Fibroblast of gingiva (primary cell): ENCODE measurements around the gene MIGA1.
"Not testable (repeated sequence)": the region's sequence is repeated elsewhere in the genome, so short reads cannot be mapped to it uniquely, and the experiment has no call there.

ENCODE experiments used
- DNase-seq: peaks from one replicate; pipeline ENCODE4 v3.0.0-alpha.2; 2011; ENCODE audit warnings: low read depth

The MIGA1 gene

GRCh38 chr1:77797991-77798390 is 18.5 kb downstream of the MIGA1 start:
- no peak for DNase-seq

DNA sequence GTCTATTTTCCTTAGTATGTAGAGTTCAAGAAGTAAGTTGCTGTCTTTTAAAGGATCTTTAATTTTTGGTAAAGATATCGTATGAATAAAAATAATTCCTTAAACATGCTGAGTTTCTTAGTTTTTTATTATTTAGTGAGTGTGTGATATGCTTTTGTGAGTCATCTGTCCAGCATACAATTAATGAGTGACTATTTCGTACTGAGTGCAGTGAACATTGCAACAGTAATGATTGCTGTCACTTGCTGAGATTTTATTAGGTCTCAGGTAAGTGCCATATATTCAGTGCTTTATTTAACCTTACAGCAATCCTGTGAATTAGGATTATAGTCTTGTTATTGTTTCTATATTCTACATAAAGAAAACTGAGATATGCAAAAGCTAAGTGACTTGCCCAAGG is 22.6 kb downstream of the MIGA1 start:
- DNase-seq = no peak

- DNase-seq = no peak
Observed at GRCh38 chr1:77803371-77803770, 23.9 kb downstream of the MIGA1 start.

DNA sequence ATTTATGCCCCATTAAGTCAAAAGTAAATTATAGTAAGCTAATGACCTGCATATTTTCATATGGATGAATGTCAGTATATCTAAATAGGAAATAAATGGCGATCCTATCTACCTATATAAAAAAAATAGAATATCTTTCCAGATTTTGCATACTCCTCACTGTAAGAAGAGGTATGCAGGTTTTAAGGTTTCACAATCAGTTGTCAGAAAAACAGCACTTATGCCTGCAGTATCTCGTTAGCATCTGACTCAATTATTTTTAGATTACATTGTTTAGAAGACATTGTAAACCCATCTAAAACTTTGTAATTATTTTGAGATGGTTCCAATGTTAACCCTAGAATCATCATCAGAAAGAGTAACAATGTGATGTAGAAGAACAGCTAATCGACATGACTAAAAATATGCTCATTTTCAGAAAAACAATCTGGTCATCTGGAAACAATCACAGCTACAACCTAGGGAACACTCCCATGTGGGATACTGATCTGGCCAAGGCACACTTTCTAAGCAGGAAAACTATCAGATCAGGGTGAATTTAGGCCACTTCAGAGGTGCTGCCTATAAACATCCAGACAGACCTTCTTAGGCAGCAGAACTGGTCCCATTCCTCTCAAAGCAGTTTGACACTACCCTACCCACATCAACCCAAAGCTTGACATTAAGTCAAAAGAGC is 30.5 kb downstream of the MIGA1 start:
- DNase-seq = not testable (repeated sequence)

DNA sequence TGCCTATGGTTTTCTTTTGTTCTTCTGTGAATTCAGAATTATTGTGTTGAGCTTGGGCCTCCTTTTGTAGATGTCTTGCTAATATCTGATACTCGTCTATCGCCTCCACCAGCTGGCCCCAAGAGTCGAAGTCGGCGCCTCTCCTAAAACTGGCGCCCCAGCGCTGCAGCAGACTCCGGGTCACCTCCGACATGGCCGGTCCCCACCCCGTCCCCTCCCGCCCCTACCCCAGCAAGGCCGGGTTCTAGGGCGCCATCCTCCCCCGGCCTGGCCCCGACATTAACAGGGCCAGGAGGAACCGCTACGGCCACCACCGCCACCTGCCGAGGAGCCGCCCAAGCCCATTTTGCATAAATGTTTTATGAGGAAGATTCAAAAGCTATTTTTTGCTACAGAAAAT is 32.1 kb downstream of the MIGA1 start:
- DNase-seq = not testable (repeated sequence)

- no peak for DNase-seq
Observed at GRCh38 chr1:77817368-77818209, 38.1 kb downstream of the MIGA1 start.

- no peak for DNase-seq
Observed at GRCh38 chr1:77820121-77820520, 40.7 kb downstream of the MIGA1 start.

DNA sequence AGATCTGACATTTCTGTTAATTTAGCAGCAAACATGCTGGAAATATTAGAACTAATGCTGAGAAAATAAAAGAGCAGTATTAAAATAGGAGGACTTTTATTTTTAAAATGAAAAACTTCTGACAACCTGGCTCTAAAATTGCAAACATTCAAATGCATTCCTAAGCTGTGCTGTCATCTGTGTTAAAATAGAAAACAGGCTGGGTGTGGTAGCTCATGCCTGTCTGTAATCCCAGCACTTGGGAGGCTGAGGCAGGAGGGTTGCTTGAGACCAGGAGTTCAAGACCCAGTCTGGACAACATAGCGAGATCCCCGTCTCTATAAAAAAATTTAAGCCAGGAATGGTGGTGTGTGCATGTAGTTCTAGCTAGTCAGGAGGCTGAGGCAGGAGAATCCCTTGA is 44.6 kb downstream of the MIGA1 start:
- peak; percentile 67 for DNase-seq

DNA sequence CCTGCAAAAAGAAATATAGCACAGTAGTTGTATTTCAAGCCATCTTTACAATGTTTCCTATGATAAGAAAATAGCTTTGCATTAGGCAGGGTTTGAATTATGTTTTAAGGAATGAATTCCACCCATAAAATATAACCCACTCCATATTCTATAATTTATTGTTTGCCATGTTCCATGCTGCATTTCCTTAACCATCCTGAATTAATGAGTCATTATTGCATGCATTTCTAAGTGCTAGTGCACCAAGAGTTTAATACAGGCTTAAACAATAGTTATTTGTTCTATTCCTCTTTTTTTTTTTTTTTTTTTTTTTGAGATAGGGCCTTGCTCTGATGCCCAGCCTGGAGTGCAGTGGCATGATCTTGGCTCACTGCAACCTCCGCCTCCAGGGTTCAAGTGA is 45.2 kb downstream of the MIGA1 start:
- DNase-seq = no peak

GRCh38 chr1:77825131-77825709 is 45.8 kb downstream of the MIGA1 start:
- peak; percentile 85 for DNase-seq

GRCh38 chr1:77826851-77827250 is 47.4 kb downstream of the MIGA1 start:
- DNase-seq = not testable (repeated sequence)

GRCh38 chr1:77828098-77828497 is 48.6 kb downstream of the MIGA1 start:
- DNase-seq = no peak

- DNase-seq = no peak
Observed at GRCh38 chr1:77829851-77830250, 50.4 kb downstream of the MIGA1 start.

DNA sequence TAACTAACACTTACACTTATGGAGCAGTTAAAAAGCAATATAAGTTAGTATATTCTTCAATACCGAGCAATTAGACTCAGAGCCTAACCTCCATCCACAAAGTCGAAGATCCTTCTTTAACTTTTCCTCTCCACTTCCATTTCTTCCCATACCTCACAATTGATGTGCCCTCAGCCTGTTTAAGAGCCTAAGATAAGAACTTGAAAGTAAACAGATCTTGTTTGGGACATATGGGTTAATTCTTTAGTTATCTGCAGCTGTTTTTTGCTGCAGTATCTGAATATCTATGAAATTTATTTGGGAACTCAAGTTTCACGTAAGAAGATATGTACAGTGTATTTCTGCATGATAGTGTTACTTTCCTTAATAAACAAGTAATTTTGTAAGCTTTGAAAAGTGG is 51.5 kb downstream of the MIGA1 start:
- no peak for DNase-seq

DNA sequence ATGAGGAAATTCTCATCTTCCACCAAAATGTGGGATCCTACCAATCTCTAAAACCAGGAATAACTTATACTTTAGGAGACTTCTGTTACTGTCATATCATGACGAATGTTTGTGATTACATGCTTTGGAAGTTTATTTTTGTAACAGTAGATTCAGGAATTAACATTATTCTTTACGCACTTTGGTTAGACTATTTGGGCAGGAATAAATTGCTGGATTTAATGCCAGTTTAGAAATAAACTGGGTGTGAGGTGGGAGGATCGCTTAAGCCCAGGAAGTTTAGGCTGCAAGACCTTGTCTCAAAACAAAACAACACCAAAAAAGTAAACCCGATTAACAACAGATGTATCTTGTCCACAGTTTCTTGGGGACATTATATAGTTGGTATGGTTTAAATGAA is 52.1 kb downstream of the MIGA1 start:
- peak; percentile 75 for DNase-seq

DNA sequence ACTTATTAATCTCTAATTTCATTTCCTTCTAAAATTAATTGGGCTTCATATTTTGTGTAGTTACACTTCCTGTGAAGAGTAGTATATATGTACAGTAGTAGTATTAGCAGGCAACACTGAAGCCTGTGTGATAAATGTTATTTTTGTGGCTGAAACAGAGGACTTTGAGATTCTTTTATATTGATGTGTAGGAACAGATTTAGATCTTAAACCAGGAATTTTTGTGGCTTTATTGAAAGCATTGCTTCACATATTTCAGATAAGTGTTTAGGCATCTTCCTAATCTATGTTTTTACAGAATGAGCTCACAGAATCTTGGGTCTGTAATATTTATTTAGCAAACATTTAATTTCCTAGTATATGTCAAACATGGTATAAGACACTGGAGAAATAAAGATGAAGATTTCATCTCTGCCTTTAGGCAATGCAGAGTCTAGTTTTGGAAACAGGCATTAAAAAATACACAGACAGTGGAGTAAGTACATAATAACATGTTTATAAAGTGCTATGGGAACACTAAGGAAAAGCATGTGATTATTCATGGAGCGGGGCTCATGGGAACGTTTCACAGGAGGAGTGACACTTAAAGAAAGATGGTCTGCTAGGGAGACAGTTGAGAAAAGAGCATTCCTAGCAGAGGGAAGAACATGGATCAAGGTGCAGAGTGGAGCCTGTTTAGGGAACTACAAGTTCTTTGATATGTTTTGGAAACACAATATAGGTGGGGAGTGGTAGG is 52.7 kb downstream of the MIGA1 start:
- DNase-seq = peak; percentile 76

DNA sequence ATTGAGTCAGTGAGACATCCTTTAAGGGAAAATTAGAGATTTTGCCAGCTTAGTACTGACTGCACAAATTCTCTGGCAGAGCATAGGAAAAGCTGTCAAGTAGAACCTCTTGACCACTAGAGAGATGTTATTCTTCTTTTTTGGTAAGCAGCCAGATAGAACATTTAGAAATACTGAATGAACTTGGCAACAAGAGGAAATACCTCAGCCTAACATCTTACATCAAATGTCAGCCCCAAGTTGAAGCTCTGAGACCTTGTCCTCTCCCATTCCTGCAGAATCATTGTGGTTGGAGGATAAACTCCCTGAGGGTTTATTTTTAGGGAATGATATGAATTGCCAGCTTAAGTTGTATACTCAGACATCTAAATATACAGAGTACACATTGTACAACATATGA is 53.5 kb downstream of the MIGA1 start:
- peak; percentile 99 for DNase-seq

- no peak for DNase-seq
Observed at GRCh38 chr1:77833521-77834100, 54.2 kb downstream of the MIGA1 start.

DNA sequence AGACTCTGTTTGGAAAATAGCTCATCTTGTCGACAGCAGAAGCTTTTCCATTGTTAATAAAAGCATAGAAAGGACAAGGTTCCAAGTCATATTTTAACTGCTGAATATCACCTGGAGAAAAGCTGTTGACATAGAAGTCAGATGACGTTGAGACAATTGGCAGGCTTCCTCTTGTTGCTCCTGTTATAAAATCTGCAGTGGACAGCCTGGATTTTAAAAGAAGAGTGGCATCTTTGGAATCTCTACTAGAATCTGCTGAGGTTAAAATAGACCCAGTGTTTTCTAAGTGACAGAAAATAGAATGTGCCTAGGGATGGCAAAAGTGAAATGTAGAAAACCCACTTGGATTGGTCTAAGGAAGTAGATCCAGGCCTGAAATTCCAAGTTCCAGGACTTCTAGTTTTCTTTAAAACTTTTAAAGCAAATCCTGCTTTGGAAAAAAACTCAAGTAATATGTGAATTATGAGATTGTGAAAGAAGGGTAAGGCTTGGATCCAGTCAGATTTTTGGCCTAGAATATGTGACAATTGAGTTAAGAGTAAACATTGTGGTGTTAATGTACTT is 55.4 kb downstream of the MIGA1 start:
- peak; percentile 82 for DNase-seq

GRCh38 chr1:77841574-77841973 is 62.1 kb downstream of the MIGA1 start:
- DNase-seq = no peak

DNA sequence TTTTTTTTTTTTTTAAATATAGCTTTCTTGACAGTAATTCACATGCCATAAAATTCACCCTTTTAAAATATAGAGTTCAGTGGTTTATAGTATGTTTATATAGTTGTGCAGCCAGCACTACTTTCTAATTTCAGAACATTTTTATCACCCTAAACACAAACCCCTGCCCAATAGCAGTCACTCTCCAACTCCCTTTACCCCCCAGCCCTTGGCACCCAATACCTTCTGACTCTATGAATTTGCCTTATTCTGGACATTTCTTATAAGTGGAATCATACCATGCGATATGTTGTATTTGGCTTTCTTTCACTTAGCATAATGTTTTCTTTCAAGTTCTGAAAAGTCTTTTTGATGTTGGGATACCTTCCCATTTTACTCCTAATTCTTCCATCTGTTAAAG is 66.5 kb downstream of the MIGA1 start:
- DNase-seq = no peak

GRCh38 chr1:77846966-77847365 is 67.5 kb downstream of the MIGA1 start:
- no peak for DNase-seq
